Pulmonary artery endothelial cell (primary cell): ENCODE data around the gene EEPD1. TPM values are rescaled to one million over a fixed set of nuclear protein-coding genes. Genes with fewer than 3 reads are reported as not detected.
A peak's percentile ranks its signal among the peaks of the same experiment; 100 is the strongest.
"Not testable (repeated sequence)": the region's sequence is repeated elsewhere in the genome, so short reads cannot be mapped to it uniquely, and the experiment has no call there.

Experiments
- DNase-seq: peaks from one replicate; pipeline ENCODE4 v3.0.0-alpha.2; 2011; ENCODE audit warnings: low read depth, low spot score
- total RNA-seq: library from RNA; depleted of rRNA; stranded (reverse); fragments of >200 nt; gene quantifications from 2 replicates; pipeline ENCODE4 v1.2.3, GENCODE V29; 2014

Gene EEPD1
- total RNA-seq, result 0.28 and 0.33 TPM in 2 replicates

DNA sequence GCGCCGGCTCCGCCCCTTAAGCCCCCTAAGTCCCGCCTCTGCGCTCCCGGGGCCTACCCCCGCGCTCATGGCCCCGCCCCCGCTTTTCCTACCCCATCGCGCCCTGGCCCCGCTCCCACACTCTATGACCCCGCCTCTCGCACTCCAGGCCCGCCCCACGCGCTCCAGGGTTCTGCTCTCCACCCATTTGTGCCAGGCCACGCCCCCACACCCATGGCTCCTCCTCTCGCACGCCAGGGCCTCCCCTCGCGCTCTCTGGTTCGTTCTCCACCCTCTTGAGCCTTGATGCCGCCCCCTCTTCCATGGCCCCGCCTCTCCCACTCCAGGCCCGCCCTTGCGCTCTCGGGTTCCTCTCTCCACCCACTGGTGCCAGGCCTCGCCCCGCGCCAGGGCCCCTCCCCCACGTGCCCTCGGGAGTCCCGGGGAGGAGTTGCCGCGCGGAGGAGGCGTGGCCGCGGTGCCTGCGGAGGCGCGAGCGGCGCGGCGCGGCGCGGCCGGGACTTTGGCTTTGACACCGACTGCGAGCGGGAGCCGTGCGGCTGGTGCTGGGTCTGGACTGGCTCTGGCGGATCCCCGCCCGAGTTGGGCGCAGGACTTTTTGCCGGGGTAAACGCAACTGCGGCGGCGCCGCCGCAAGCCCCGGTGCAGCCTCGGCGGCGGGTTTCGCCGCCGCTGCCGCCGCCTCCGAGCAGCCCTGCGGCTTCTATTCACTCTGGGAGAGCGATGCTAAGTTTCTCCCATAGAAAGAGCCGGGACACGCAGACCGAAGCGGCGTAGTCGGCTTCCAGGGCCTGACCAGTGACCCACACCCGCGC, at the start of gene EEPD1:
TSS of gene EEPD1 (plus strand) at position 499 of the 815 bp plus-strand sequence. CDS start 1,071 bp downstream, outside the sequence.
- DNase-seq, result peak; percentile 96

DNA sequence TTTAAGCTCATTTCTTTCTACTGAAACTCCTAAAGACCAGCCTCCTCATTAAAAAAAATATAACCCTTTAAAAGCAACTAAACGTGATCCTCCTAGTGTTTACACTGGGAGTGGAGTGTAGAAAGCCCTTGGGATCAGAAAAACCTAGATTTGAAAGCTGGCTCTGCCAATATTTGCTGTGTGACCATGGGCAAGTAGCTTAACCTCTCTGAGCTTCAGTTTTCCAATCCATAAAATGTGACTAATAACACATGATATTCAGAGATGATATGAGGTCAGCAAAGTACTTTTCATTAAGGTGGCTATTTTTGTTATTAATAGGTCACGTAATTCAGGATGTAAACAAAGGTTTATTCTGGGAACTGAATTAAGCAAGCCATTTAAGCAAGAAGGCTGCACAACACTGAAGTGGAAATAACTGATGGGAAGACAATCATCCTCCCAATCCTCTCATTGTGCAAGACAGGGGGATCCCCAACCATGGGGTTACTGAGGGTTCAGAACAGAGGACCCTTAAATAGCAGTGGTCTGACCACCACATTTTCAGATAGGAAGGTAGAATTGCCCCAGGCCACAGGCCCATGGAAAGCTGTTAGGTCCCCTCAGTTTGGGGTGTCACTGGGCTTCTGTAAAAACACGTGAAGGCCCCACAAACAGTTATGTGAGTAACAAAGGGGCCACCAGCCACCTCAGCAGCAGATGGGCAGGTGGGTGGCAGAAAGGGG, 49.1 kb upstream of the EEPD1 start:
- DNase-seq, result no peak

DNA sequence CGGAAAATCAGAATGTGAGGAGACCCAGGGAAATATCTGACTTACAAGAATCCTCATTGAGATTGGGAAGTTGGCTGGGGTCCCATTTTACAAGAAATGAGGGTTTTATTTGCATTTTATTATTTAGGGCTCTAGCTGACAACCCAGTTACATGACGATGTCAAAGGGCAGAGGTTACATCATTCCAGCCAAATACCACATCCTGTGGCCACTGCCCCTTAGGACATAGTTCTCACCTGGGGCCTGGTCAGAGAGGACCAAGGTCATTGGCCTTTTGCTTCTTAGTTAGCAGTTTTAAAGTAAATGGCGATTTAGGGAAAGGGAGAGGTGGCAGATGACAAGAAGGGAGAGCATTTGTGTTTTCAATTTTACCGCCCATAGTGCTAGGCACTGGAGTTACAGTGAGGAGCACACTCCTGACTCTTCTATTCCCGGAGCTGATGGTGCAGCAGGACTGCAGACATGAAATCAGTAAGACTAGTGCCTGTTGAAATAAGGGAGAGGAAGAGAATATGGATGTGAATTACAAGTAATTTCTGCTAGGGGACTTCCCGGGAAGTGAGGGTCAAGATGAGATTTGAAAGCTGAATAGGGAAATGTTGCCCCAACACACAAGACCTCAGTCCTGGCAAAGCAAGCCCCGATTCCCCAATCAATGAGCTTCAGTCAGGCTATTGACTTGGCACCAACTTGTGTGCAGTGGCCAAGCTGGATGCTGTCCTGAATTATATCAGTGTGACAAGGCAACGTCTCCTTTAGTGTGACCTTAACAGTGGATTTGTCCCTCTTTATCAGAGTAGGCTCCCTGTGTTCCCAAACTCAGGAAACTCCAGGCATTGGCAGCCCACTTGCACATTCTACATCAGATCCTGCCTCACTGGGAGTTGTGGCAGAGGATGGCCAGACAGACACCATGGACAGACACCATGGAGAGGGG, 45.8 kb upstream of the EEPD1 start:
- DNase-seq, result not testable (repeated sequence)

DNA sequence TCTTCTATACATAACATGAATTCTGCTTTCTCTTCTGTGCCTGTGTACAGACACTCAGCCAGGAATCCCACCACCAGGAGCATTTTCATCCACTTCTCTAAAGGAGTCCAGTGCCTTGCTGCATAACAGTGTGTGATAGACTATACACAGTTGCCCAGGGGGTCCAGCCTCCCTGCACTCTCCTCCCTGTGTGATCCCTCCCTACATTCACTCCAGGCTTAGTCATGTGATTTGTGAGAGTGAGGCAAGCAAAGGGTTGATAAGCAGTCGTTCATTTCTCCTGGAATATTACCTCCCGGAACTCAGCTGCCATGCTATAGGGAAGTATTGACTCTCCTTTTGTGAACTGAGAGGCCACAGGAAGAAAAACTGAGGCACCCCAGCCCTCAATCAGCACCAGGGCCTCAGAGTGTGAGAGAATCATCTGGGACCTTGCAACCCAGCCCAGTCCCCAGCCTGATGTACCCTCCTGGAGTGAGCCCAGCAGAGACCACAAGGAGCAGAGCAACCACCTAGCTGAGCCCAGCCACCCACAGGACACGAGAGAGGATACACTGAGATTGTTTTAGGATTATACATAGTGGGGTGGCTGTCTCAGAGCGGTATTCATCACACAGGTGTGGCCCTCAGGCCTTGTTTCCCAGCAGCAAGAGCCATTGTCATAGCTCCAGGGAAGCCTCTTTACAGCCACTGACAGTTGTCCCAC, 45.0 kb upstream of the EEPD1 start:
- DNase-seq, result no peak

DNA sequence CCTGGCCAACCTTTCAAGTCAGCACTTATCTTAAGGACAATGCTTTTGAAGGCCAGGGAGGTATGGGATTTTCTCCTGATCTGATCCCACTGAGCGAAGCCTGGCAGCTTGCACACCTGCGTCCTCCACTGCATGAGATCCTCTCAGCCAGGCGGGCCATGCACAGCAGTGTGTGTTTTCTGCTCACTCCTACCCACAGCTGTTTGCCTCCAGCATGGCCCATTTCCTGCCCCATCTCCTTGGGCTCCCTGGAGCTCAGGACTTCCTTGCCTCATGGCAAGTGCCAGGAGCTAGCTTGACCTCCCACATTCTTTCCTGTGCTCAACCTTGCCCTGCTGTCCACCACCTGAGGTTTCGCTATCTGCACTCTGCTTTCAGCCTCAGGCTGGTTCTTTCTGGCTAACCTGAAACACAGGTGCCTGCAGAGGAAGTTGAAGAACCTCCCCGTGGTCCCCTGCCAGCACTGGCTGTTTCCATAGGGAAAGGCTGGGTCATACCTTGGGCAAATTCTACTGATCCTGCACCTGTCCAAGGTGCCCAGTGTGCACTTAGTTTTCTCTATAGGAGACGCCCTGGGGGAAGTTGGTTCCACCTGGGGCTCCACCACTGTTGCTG, 43.9 kb upstream of the EEPD1 start:
- DNase-seq, result no peak

DNA sequence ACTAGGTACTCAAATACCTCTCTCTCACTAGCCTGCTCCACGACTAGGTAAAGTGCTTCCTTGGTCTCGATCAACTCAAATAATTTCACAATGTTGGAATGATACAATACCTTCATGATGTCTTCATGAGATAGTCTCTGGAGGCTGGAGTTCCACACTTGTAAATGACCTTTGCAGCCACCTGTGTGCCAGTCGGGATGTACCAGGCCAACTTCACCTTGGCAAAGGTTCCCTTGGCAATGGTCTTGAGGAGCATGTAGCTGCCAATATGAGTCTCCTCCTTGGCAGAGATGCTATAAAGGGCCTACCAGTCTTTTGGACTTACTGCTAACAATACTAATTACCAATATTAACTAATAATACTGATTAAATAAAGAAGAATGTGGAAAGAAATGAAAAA, 42.5 kb upstream of the EEPD1 start:
- no peak for DNase-seq

DNA sequence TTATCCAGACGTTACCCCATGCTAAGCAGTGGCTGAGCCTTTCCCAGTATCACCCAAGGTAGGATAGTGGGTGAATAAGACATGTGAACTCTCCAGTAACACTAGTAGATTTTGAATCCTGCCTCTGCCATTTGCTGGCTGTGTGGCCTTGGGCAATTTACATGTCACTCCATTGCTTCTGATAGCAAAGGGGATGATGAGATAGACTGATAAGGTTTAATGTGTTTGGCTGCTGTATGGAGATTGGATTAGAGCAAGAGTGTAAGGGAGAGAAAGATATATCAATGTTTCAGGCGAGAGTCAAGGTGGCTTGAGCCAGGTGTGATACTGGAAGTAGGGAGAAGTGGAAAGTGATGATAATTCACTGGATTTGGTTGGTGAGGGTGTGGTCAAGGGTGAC, 40.1 kb upstream of the EEPD1 start:
- no peak for DNase-seq

DNA sequence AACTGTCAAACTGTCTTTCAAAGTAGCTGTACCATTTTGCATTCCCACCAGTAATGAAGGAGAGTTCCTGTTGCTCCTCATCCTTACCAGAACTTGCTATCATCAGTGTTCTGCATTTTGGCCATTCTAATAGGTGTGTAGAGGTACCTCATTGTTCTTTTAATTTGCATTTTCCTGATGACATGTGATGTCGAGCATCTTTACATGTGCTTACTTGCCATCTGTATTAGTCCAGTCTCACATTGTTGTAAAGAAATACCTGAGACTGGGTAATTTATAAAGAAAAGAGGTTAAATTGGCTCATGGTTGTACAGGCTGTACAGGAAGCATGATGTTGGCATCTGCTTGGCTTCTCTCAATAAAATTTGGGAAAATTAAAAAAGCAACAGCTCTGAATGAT, 38.7 kb upstream of the EEPD1 start:
- no peak for DNase-seq

DNA sequence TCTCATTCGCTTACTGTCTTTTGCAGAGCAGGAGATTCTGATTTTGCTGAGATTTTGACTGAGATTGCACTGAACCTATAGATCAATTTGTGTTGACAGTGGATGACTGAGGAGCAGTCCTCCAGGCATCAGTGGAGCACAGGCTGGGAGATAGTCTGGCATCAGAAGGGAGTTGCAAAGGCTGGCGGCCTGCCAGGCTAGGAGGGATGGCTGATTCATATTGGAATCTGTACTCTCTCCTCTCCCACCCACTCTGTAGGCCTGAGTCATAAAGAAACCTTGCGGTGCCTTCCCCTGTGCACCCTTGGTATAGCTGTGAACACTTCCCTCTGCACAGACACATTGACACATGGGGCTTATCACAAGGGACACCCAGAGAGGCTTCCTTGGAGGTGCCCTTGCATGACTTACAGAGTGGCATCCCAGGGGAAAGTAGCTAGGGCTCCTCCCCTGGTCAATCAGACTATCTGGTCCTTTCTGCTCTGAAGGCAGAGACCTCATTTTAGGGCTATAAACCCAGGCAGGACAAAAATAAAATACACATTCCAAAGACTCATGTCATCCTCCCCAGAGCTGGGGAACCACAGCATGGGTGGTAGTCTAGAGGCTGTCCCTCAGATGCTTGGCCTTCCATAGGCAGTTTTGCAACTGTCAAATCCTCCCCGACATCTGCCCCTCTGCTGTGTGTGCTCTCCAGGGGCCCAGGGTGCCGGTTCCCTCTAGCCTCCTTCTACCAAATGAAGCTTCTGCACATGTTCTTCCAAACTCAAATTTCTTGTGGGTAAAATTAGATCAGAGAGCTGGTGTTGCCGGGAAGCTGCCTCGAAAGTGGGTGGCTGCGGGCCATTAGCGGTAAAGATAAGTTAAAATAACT, 37.4 kb upstream of the EEPD1 start:
- peak; percentile 43 for DNase-seq

DNA sequence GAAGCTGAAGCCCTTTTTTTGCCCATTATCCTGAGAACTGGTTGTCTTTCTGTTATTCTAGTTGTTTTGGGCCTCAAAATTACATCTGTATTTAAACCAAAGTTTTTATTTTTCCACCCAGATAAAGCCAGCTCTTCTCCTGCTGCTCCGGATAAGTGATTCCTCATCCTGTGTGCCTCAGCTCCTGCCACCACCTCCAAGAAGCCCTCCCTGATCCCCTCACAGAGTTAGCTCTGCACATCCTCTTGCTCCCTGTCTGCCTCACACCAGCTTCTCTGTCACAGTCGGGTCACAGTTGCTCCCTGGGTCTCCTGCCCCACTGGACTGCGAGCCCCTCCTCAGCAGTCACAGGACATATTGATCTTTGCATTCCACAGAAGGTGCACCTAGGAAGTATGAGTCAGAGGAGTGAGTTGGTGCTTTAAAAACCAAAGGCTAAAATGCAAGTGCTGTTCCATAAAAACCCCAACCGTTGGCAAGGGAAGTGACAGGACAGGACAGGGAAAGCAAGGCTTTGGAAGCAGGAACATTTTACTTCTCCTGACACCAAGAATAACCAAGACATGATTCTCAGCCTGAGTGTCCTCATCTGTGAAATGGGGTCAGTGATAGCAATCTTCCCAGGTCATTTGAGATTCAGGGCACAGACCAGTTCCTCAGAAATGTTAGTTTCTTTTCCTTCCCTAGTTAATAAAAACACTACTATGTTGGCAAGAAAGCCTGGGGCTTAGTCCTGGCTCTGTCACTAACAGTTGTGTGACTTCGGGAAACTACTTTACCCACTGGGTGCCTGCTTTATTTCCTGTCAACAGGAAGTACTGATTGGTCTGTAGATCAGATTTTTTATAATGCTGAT, 36.5 kb upstream of the EEPD1 start:
- no peak for DNase-seq

DNA sequence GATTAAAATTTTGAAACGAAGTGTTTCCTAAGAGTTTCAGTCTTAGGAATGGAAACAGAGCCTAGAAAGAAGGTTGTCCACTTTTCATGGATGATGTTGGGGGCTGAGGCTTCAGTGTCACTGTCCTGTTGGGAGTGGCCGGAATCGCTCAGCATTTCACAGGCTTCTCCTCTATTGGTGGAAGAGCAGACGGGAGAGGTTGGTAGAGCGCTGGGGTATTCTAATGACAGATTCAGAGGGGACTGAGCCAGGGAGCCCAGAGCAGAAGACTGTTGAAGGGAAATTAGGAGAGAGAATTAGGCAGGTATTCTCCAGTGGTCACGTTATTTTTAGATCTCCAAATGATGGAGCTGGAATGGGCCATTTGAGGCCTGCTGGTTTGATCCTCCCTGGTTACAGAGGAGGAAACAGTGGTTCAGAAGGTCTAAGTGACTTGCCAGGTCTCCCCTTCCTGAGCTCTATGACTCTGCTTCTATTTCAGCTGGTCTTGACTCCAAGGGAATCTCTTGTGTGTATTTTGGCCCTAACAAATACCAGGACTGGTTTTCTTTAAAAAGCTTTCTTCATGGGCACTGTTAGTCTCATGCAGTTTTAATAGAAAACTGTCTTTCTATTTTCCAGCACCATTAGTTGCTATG, 35.7 kb upstream of the EEPD1 start:
- no peak for DNase-seq

DNA sequence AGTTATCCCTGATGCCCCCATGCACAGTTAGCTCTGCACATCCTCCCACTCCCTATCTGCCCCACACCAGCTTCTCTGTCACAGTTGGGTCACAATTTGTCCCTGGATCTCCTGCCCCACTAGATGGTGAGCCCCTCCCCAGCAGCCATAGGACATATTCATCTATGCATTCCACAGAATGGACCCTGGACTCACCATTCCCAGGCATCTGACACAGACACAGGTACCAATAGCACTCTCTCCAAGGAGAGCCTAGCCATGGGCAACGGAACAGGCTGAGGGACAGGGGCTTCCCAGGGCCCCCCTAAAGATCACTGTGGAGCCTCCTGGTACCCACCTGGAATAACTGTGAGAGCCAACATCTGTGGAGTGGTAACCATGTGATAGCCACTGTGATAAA, 34.7 kb upstream of the EEPD1 start:
- no peak for DNase-seq

DNA sequence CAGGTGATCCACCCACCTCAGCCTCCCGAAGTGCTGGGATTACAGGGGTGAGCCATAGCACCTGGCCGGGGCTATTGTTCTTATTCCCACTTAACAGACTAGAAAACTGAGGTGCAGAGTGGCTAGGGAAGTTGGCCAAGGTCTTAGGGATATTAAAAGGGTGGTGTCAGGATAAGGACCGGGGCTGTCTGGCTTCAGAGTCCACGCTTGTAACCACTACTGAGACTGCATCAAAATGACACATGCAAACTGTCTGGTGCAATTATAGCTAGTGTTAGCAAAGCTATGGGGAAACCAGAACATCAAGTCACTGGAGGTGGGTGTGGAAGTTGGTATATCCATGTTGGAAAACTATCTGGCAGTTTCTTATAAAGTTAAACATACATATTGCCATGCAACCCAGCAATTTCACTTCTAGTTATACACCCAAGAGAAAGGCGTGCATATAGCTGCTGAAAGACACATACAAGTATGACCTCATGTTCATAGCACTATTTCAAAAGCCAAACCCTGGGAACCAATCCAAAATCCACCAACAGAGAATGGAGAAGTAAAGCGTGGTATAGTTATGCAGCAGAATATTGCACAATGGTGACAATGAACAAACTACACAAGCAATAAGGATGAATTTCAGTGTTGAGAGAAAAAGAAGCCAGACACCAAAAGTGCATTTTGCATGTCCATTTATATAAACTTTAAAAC, 33.9 kb upstream of the EEPD1 start:
- peak; percentile 11 for DNase-seq

DNA sequence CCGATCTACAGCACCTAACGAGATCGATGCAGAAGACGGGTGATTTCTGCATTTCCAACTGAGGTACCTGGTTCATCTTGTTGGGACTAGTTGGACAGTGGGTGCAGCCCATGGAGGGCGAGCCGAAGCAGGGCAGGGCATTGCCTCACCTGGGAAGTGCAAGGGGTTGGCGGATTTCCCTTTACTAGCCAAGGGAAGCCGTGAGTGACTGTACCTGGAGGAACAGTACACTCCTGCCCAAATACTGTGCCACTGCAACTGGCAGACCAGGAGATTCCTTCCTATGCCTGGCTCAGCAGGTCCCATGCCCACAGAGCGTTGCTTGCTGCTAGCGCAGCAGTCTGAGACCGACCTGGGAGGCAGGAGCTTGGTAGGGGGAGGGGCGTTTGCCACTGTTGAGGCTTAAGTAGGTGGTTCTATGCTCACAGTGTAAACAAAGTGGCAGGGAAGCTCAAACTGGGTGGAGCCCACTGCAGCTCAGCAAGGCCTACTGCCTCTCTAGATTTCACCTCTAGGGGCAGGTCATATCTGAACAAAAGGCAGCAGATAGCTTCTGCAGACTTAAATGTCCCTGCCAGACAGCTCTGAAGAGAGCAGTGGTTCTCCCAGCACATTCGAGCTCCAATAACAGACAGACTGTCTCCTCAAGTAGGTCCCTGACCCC, 32.9 kb upstream of the EEPD1 start:
- DNase-seq, result not testable (repeated sequence)

DNA sequence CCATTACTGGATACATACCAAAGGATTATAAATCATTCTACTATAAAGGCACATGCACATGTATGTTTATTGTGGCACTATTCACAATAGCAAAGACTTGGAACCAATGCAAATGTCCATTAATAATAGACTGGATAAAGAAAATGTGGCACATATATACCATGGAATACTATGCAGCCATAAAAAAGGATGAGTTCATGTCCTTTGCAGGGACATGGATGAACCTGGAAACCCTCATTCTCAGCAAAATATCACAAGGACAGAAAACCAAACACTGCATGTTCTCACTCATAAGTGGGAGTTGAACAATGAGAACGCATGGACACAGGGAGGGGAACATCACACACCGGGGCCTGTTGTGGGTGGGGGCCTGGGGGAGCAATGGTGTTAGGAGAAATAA, 27.4 kb upstream of the EEPD1 start:
- not testable (repeated sequence) for DNase-seq

DNA sequence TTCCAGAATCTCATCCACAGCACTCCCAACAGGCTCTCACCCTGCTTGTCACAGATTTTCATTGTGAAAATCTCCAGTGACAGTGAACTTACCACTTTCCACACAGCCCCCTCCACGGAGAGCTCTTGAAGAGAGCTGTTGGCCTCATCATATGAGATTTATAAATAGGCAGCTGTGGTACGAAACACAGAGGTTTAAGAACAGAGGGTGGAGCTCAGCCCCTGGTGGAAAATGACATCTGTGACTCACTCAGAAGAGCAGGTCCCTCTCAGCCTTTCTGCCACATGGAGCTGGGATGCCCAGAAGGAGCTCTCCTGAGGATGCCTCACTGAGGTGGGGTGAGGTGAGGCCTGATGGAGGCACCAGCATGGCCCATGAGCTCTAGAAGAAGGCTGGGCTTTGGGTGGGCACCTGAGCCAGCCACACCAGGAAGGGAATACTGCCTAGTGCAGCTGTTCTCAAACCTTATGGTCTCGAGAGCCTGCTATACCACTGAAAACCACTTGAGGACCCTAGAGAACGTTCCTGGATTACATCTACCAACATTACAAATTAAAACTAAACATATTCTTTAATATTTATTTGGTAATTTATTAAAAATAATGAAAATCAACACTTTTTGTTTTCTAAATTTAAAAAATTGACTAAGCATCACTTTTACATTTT, 25.8 kb upstream of the EEPD1 start:
- no peak for DNase-seq
